HL-60 (cell line): Measurements from ENCODE around the gene SLC12A8.

ENCODE experiments used
- DNase-seq, 2 experiments: peaks; one replicate each; pipeline ENCODE4 v3.0.0-alpha.2; 2010 to 2020; ENCODE audit warnings: low read depth in 1 of 2, low spot score in 1 of 2
- H3K27ac ChIP-seq: fragments of 250-450 bp; sonication (Bioruptor Pico); replicated peaks from 2 replicates; pipeline ENCODE4 v1.5.1; 2020; ENCODE audit warnings: mild to moderate bottlenecking, moderate library complexity
- H3K27me3 ChIP-seq: fragments of 250-450 bp; sonication (Bioruptor Pico); 2 replicates; pipeline ENCODE4 v1.5.1; 2021; ENCODE audit warnings: mild to moderate bottlenecking, moderate library complexity; ENCODE audit not compliant: insufficient read depth, poor library complexity, severe bottlenecking
- H3K4me3 ChIP-seq: replicated peaks from 2 replicates; pipeline ENCODE4 v1.5.1; 2011; ENCODE audit warnings: mild to moderate bottlenecking, control low read depth, low read length; ENCODE audit not compliant: insufficient read depth
- CTCF ChIP-seq: IDR thresholded peaks from one replicate; pipeline ENCODE4 v1.5.1; 2011; ENCODE audit warnings: low read length, control low read depth, inconsistent platforms; ENCODE audit not compliant: insufficient read depth
- GABPA ChIP-seq: IDR thresholded peaks from 2 replicates; pipeline ENCODE4 v1.6.1; 2012; ENCODE audit warnings: low read depth
- POLR2AphosphoS5 ChIP-seq: IDR thresholded peaks from 2 replicates; pipeline ENCODE4 v1.6.1; 2012; ENCODE audit warnings: low read depth
- REST ChIP-seq: IDR thresholded peaks from 2 replicates; pipeline ENCODE4 v1.6.1; 2012; ENCODE audit warnings: low read depth; ENCODE audit not compliant: insufficient replicate concordance
- SPI1 ChIP-seq: IDR thresholded peaks from 2 replicates; pipeline ENCODE4 v1.6.1; 2012; ENCODE audit warnings: low read depth, mild to moderate bottlenecking, borderline replicate concordance

Gene SLC12A8

DNA sequence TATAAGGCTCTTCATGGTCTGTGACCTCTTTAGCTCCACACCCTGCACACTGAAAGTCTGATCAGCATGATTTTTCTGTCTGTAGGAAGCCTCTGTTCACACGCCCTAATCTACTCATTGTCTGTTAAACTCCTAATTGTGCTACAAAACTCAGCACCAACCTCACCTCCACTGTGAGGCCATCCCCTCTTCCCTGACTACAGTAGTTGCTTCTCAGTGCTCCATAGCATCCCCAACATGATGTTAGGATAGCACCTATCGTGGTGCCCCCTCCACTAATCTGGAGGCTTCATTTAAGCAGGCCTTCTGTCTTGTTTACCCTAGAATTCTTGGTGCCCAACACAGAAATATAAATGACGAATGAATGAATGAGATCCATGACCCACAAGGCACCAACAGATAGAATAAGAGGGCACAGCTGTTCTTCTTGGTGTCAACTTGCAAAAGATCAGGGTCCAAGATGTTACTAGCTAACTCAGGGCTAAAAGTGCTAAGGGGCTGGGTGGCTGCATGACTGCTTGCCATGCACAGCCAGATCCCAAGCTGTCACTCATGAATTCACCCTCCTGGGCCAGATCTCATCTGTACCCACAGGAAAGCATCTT lies 101.6 kb downstream of the SLC12A8 start:
- no peak overlapping the region for H3K27ac ChIP-seq
- no peaks in the 10 kb centered on the region for H3K27me3 ChIP-seq
- H3K4me3 ChIP-seq = no peak overlapping the region
- DNase-seq = no peak
- TF ChIP-seq CTCF (no peak), POLR2AphosphoS5 (no peak), REST (no peak), SPI1 (no peak), GABPA (no peak)

GRCh38 chr3:125110016-125110875 lies 102.3 kb downstream of the SLC12A8 start:
- DNase-seq = peak in 1 of 2 experiments; percentile 35
- Histone ChIP-seq H3K4me3 (no peak overlapping the region), H3K27me3 (no peaks in the 10 kb centered on the region), H3K27ac (no peak overlapping the region)
- no peak for TF ChIP-seq REST
- no peak for TF ChIP-seq POLR2AphosphoS5
- TF ChIP-seq CTCF = no peak

GRCh38 chr3:125109536-125109925 lies 103.0 kb downstream of the SLC12A8 start:
- TF ChIP-seq CTCF (no peak), GABPA (no peak), REST (no peak), SPI1 (no peak), POLR2AphosphoS5 (no peak)
- DNase-seq = no peak
- Histone ChIP-seq H3K27me3 (no peaks in the 10 kb centered on the region), H3K27ac (no peak overlapping the region), H3K4me3 (no peak overlapping the region)
